ENCODE data around the gene ZNF385A.

DNA sequence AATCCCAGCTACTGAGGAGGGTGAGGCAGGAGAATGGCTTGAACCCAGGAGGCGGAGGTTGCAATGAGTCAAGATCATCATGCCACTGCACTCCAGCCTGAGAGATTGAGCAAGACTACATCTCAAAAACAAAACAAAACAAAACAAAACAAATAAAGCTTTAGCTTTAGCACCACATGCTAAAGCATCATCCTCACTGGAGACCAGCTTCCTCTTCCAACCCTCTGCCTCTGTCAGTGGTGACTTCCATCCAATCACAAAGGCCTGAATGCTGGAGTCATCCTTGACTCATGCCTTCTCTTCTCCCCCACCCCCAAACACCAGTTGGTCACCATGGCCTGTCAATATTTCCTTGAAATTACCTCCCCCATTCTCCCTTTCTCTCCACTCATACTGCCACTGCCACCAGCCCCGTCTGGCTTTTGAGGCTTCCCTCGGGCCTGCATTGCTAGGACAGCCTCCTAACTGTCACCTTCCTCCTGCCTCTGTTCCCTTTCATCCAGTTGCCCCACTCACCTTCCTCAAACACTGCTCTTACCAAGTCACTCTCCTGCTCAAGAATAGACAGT lies 1.4 kb downstream of the ZNF385A start:
- no peak for TF ChIP-seq EZH2 (IDR thresholded peaks at IDR 0.05; ENCODE audit: insufficient read depth, low read length)
- TF ChIP-seq, protein P1, sequence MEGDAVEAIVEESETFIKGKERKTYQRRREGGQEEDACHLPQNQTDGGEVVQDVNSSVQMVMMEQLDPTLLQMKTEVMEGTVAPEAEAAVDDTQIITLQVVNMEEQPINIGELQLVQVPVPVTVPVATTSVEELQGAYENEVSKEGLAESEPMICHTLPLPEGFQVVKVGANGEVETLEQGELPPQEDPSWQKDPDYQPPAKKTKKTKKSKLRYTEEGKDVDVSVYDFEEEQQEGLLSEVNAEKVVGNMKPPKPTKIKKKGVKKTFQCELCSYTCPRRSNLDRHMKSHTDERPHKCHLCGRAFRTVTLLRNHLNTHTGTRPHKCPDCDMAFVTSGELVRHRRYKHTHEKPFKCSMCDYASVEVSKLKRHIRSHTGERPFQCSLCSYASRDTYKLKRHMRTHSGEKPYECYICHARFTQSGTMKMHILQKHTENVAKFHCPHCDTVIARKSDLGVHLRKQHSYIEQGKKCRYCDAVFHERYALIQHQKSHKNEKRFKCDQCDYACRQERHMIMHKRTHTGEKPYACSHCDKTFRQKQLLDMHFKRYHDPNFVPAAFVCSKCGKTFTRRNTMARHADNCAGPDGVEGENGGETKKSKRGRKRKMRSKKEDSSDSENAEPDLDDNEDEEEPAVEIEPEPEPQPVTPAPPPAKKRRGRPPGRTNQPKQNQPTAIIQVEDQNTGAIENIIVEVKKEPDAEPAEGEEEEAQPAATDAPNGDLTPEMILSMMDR (IDR thresholded peaks at IDR 0.05; ENCODE audit: insufficient read depth, low read depth, low read length): no peak
